Endodermal cell (in vitro differentiated cells): ENCODE measurements around the gene SERPINA5. TPM values are rescaled to one million over a fixed set of nuclear protein-coding genes. Genes with fewer than 3 reads are reported as not detected.
A peak's percentile ranks its signal among the peaks of the same experiment; 100 is the strongest.

Experiments
- DNase-seq: peaks from one replicate; pipeline ENCODE4 v3.0.0-alpha.2; 2017
- H3K27ac ChIP-seq: 2 replicates; pipeline ENCODE4 v1.5.1; 2013; ENCODE audit warnings: mild to moderate bottlenecking, low read depth, low read length, moderate library complexity
- H3K27me3 ChIP-seq: 2 replicates; pipeline ENCODE4 v1.6.1; 2013; ENCODE audit warnings: mild to moderate bottlenecking, low read length, moderate library complexity; ENCODE audit not compliant: insufficient read depth, control insufficient read depth, poor library complexity, severe bottlenecking
- H3K36me3 ChIP-seq: 2 replicates; pipeline ENCODE4 v1.7.0; 2013; ENCODE audit warnings: mild to moderate bottlenecking, low read length, moderate library complexity; ENCODE audit not compliant: control insufficient read depth, insufficient read depth
- H3K4me1 ChIP-seq: one replicate; pipeline ENCODE4 v1.7.0; 2013; ENCODE audit warnings: low read length; ENCODE audit not compliant: control insufficient read depth, insufficient read depth
- H3K4me3 ChIP-seq: 2 replicates; pipeline ENCODE4 v1.5.1; 2013; ENCODE audit warnings: mild to moderate bottlenecking, low read length, moderate library complexity
- H3K9ac ChIP-seq: 2 replicates; pipeline ENCODE4 v1.6.1; 2013; ENCODE audit warnings: mild to moderate bottlenecking, low read length, moderate library complexity; ENCODE audit not compliant: poor library complexity, severe bottlenecking; ENCODE audit errors: extremely low read depth
- H3K9me3 ChIP-seq: 2 replicates; pipeline ENCODE4 v1.6.1; 2013; ENCODE audit warnings: mild to moderate bottlenecking, low read length, moderate library complexity; ENCODE audit not compliant: control insufficient read depth
- H3K27ac Mint-ChIP-seq: 2 replicates; pipeline ENCODE4 v1.8.0; 2020; ENCODE audit warnings: mixed read lengths
- H3K27me3 Mint-ChIP-seq: 2 replicates; pipeline ENCODE4 v1.8.0; 2021; ENCODE audit warnings: mild to moderate bottlenecking, mixed read lengths; ENCODE audit not compliant: insufficient read depth
- H3K36me3 Mint-ChIP-seq: 2 replicates; pipeline ENCODE4 v1.8.0; 2020; ENCODE audit warnings: low read depth, mixed read lengths
- H3K4me1 Mint-ChIP-seq: 2 replicates; pipeline ENCODE4 v1.8.0; 2020; ENCODE audit warnings: mixed read lengths
- H3K4me3 Mint-ChIP-seq: 2 replicates; pipeline ENCODE4 v1.8.0; 2020; ENCODE audit warnings: mild to moderate bottlenecking, moderate library complexity, mixed read lengths
- H3K9me3 Mint-ChIP-seq: 2 replicates; pipeline ENCODE4 v1.8.0; 2020; ENCODE audit warnings: mild to moderate bottlenecking, mixed read lengths
- WGBS, 2 experiments: methylation state at CpG; one replicate each; pipeline versions ENCODE4 v1.1.5 to v1.1.7; 2013; ENCODE audit warnings: missing lambda C conversion rate in 2 of 2, mixed read lengths in 1 of 2; ENCODE audit not compliant: insufficient coverage in 1 of 2, insufficient read length in 1 of 2; 5-methylcytosine and 5-hydroxymethylcytosine counted together
- total RNA-seq, 2 donors: library from RNA; stranded (reverse); fragmentation: NEBNext Ultra II Directional in 1 of 2; extraction: Animal tissue kit (Norgen Biotek cat#: 25700) in 1 of 2; gene quantifications; 2 replicates in 1 of 2; 3 replicates in 1 of 2; pipeline ENCODE4 v1.2.1, GENCODE V29; 2021
- TF ChIP-seq, protein P1 (sequence below): fragments of 200-600 bp; sonication (generic); conservative IDR thresholded peaks from 2 replicates; pipeline ENCODE4 v1.5.0; 2021; ENCODE audit warnings: antibody characterized with exemption, mild to moderate bottlenecking

Gene SERPINA5
- total RNA-seq, 2 donors from 2014 or later: 1.5 to 2.8 TPM

DNA sequence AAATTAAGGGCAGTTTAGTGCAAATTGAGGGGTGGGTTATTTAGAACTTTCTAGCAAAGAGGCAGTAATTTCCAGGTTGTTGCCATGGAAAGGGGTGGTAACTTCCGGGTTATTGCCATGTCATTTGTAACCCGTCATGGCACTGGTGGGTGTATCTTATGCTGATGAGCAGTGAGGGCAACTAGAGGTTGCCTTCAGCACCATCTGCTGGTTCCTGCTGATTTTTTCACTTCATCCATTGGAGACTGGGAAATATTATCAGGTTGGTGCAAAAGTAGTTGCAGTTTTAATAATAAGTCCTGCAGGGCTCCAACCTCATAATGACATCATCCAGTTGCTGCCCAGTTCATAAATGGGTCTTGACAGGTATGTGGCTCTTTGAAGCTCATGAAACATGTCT lies 44.4 kb upstream of the SERPINA5 start:
- 78 to 90% methylated on average over 2 of the region's 2 CpGs for WGBS, 2 experiments
- no peak overlapping the region for H3K9ac ChIP-seq
- no peak overlapping the region for H3K4me3 ChIP-seq
- no peak overlapping the region for H3K4me3 Mint-ChIP-seq
- peak; percentile 66 for DNase-seq
- H3K27me3 Mint-ChIP-seq: peaks cover 13% of the 10 kb centered on the region
- H3K27ac Mint-ChIP-seq: no peak overlapping the region
- TF ChIP-seq, protein P1, sequence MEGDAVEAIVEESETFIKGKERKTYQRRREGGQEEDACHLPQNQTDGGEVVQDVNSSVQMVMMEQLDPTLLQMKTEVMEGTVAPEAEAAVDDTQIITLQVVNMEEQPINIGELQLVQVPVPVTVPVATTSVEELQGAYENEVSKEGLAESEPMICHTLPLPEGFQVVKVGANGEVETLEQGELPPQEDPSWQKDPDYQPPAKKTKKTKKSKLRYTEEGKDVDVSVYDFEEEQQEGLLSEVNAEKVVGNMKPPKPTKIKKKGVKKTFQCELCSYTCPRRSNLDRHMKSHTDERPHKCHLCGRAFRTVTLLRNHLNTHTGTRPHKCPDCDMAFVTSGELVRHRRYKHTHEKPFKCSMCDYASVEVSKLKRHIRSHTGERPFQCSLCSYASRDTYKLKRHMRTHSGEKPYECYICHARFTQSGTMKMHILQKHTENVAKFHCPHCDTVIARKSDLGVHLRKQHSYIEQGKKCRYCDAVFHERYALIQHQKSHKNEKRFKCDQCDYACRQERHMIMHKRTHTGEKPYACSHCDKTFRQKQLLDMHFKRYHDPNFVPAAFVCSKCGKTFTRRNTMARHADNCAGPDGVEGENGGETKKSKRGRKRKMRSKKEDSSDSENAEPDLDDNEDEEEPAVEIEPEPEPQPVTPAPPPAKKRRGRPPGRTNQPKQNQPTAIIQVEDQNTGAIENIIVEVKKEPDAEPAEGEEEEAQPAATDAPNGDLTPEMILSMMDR: peak; percentile 58
- H3K4me1 Mint-ChIP-seq: peaks cover 8% of the 10 kb centered on the region
- H3K36me3 Mint-ChIP-seq: no peaks in the 10 kb centered on the region
- peaks cover 3% of the 10 kb centered on the region for H3K4me1 ChIP-seq
- no peak overlapping the region for H3K27ac ChIP-seq
- H3K9me3 Mint-ChIP-seq: no peaks in the 10 kb centered on the region
- no peaks in the 10 kb centered on the region for H3K9me3 ChIP-seq
- no peaks in the 10 kb centered on the region for H3K36me3 ChIP-seq
- peaks cover 5% of the 10 kb centered on the region for H3K27me3 ChIP-seq

DNA sequence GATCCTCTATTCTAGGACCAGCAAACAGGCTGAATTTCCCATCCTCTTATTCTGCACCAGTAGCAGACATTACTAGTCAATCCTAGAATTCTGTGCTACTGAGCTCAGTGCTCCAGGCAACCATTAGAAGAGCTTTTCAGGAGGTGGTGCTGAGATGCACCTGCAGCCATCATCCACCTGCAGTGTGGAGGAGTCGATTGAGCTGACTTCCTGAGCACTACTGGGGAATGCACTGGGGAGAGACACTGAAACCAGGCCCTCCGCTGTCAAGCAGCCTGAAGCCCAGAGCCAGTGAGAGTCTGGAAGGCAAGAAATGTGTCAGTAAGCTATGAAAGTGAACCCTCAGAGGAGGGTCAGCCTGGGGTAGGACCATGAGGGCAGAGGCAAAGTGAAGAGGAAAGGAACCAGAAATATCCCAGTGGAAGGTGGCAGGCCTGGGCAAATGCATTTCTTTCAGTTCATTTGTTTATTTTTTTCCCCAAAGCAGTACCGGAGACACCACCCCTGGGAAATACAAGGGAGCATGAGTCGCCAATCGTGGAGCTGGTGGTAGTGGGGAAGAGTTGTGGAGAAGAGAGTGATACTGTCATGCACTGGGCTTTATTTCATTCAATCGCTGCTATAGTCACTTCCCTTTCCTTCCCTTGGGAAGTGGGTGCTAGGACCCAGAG lies 43.0 kb upstream of the SERPINA5 start:
- peak; percentile 45 for DNase-seq
- Mint-ChIP-seq H3K27ac (no peak overlapping the region), H3K4me1 (peaks cover 8% of the 10 kb centered on the region), H3K27me3 (peaks cover 15% of the 10 kb centered on the region), H3K36me3 (no peaks in the 10 kb centered on the region), H3K4me3 (no peak overlapping the region), H3K9me3 (no peaks in the 10 kb centered on the region)
- H3K9me3 ChIP-seq: no peaks in the 10 kb centered on the region
- H3K4me3 ChIP-seq: no peak overlapping the region
- H3K4me1 ChIP-seq: peaks cover 3% of the 10 kb centered on the region
- H3K36me3 ChIP-seq: no peaks in the 10 kb centered on the region
- H3K27me3 ChIP-seq: peaks cover 5% of the 10 kb centered on the region
- 93 to 96% methylated on average over 6 of the region's 6 CpGs for WGBS, 2 experiments
- H3K9ac ChIP-seq: no peak overlapping the region
- TF ChIP-seq, protein P1: no peak
- H3K27ac ChIP-seq: no peak overlapping the region

DNA sequence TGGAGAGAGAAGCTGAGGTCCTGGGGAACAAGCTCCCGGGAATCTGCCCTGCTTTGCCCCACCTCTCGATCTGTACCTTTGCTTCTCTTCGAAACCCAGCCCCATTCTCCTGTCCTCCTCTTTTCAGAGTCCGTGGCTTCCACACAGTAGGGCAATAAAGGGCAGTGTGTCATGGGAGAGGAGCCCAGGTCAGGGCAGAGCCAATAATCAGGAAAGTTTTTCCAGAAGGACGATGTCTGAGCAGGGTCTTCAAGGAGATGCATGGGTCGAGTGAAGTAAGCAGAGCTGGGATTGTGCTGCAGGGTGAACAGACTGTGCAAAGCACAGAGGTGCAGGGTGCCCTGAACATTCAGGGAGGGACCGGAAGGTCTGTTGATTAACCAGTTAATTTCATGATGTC lies 42.0 kb upstream of the SERPINA5 start:
- Mint-ChIP-seq H3K27ac (no peak overlapping the region), H3K4me1 (peaks cover 8% of the 10 kb centered on the region)

More for the DNA sequence above, 42.0 kb upstream of the SERPINA5 start:
- peaks cover 3% of the 10 kb centered on the region for H3K4me1 ChIP-seq
- WGBS, 2 experiments: 84 to 95% methylated on average over 2 to 7 of the region's 7 CpGs
- H3K9me3 Mint-ChIP-seq: no peaks in the 10 kb centered on the region
- H3K9ac ChIP-seq: no peak overlapping the region
- H3K36me3 ChIP-seq: no peaks in the 10 kb centered on the region
- H3K4me3 Mint-ChIP-seq: no peak overlapping the region
- H3K4me3 ChIP-seq: no peak overlapping the region
- peaks cover under 1% of the 10 kb centered on the region for H3K27me3 ChIP-seq
- peak; percentile 18 for DNase-seq
- no peak overlapping the region for H3K27ac ChIP-seq
- H3K36me3 Mint-ChIP-seq: no peaks in the 10 kb centered on the region
- H3K9me3 ChIP-seq: no peaks in the 10 kb centered on the region
- H3K27me3 Mint-ChIP-seq: peaks cover 8% of the 10 kb centered on the region
- TF ChIP-seq, protein P1: no peak
